Endothelial cell of umbilical vein (primary cell): ENCODE data around the gene POLE2. TPM values are rescaled to one million over a fixed set of nuclear protein-coding genes. Genes with fewer than 3 reads are reported as not detected.

Experiments
- BruUV-seq: library from RNA; stranded (reverse); fragments of 400-500 nt; replicated peaks from 2 replicates; lab custom pipeline; 2021; lab: Mats Ljungman, UMichigan
- CTCF ChIA-PET: fragments of 300-600, 350-600 bp; sonication (Branson Sonifier 250); formaldehyde crosslinking; loops from one replicate; lab custom pipeline; 2021; ENCODE audit warnings: antibody characterized with exemption, inconsistent platforms; lab: Charles Lee
- POLR2A ChIA-PET: fragments of 300-600, 350-600 bp; sonication (Branson Sonifier 250); formaldehyde crosslinking; loops from one replicate; lab custom pipeline; 2021; ENCODE audit warnings: antibody characterized with exemption, inconsistent platforms; lab: Charles Lee
- DNase-seq: peaks from one replicate; pipeline ENCODE4 v3.0.0-alpha.2; 2011; ENCODE audit warnings: low read depth, low spot score
- FAIRE-seq: peaks from 2 replicates; lab custom pipeline; 2011; peaks lifted over from hg19 to GRCh38; lab: Jason Lieb, UNC
- H2AFZ ChIP-seq: 2 replicates; pipeline ENCODE4 v1.6.0; 2012; ENCODE audit warnings: low read depth, low read length, control low read depth, inconsistent platforms
- H3K27ac ChIP-seq: 2 replicates; pipeline ENCODE4 v1.5.1; 2011; ENCODE audit warnings: low read depth, mild to moderate bottlenecking, control low read depth, low read length, moderate library complexity; ENCODE audit not compliant: insufficient read depth
- H3K27me3 ChIP-seq, 2 experiments: 2 replicates each; pipeline versions ENCODE4 v1.6.0 to v1.6.1; 2011; ENCODE audit warnings: low read length in 2 of 2, mixed read lengths in 1 of 2; ENCODE audit not compliant: control insufficient read depth in 2 of 2, insufficient read depth in 2 of 2
- H3K36me3 ChIP-seq, 2 experiments: 2 replicates in 1 of 2; 3 replicates in 1 of 2; pipeline ENCODE4 v1.5.1; 2011; ENCODE audit warnings: low read length in 2 of 2, mild to moderate bottlenecking in 1 of 2, moderate library complexity in 1 of 2; ENCODE audit not compliant: control insufficient read depth in 2 of 2, insufficient read depth in 2 of 2; ENCODE audit errors: extremely low read depth in 1 of 2
- H3K4me1 ChIP-seq: 3 replicates; pipeline ENCODE4 v1.5.1; 2011; ENCODE audit warnings: mild to moderate bottlenecking, low read length; ENCODE audit not compliant: control insufficient read depth, insufficient read depth; ENCODE audit errors: extremely low read depth
- H3K4me2 ChIP-seq: 2 replicates; pipeline ENCODE4 v1.6.1; 2011; ENCODE audit warnings: low read length, control low read depth, mixed read lengths; ENCODE audit not compliant: insufficient read depth
- H3K4me3 ChIP-seq, 3 experiments: fragments of 200-600 bp in 1 of 3; sonication (generic), shearing (Covaris generic) in 1 of 3; replicated peaks in 1 of 3; 2 replicates each; pipeline ENCODE4 v1.5.1; 2011 to 2016; ENCODE audit warnings: control low read depth in 3 of 3, low read length in 3 of 3, mild to moderate bottlenecking in 2 of 3, inconsistent platforms in 1 of 3, low read depth in 1 of 3, moderate library complexity in 1 of 3; ENCODE audit not compliant: insufficient read depth in 1 of 3
- H3K79me2 ChIP-seq: 2 replicates; pipeline ENCODE4 v1.6.0; 2012; ENCODE audit warnings: low read length, inconsistent platforms; ENCODE audit not compliant: control insufficient read depth, insufficient read depth
- H3K9ac ChIP-seq: replicated peaks from 2 replicates; pipeline ENCODE3; 2011; ENCODE audit warnings: low read length, control low read depth; ENCODE audit not compliant: insufficient read depth; ENCODE audit errors: extremely low read depth
- H3K9me1 ChIP-seq: replicated peaks from 3 replicates; pipeline ENCODE4 v1.6.0; 2011; ENCODE audit warnings: mild to moderate bottlenecking, low read length; ENCODE audit not compliant: control insufficient read depth, insufficient read depth; ENCODE audit errors: extremely low read depth
- H3K9me3 ChIP-seq: replicated peaks from 2 replicates; pipeline ENCODE4 v1.5.1; 2012; ENCODE audit warnings: low read length, inconsistent platforms; ENCODE audit not compliant: control insufficient read depth, insufficient read depth
- H4K20me1 ChIP-seq: replicated peaks from 2 replicates; pipeline ENCODE3; 2011; ENCODE audit warnings: mild to moderate bottlenecking, low read length; ENCODE audit not compliant: control insufficient read depth, insufficient read depth; ENCODE audit errors: extremely low read depth
- EZH2 ChIP-seq: IDR thresholded peaks from 2 replicates; pipeline ENCODE4 v1.6.1; 2012; ENCODE audit warnings: borderline replicate concordance, low read depth, mild to moderate bottlenecking, moderate library complexity, low read length, inconsistent platforms; ENCODE audit not compliant: severe bottlenecking
- GATA2 ChIP-seq: IDR thresholded peaks from 2 replicates; pipeline ENCODE4 v1.7.0; 2011; ENCODE audit warnings: low read depth, mild to moderate bottlenecking, moderate library complexity, mixed read lengths, low read length; ENCODE audit not compliant: insufficient read length, insufficient read depth
- POLR2AphosphoS5 ChIP-seq: IDR thresholded peaks from 2 replicates; pipeline ENCODE4 v1.6.1; 2012; ENCODE audit warnings: low read depth, mild to moderate bottlenecking, control low read depth, low read length, moderate library complexity; ENCODE audit not compliant: insufficient read depth
- dilution Hi-C: fragments of 300-500 bp; cut with MboI; formaldehyde crosslinking; loops from one replicate; pipeline ENCODE4 v1.15.0; 2019; ENCODE audit warnings: low sequenced_read_pairs; ENCODE audit not compliant: extremely low pct_ligation_motif_present
- intact Hi-C: fragments of 100-400 bp; cut with micrococcal nuclease; formaldehyde crosslinking; loops from one replicate; pipeline ENCODE4 v1.10.0; 2022
- polyA plus RNA-seq, 4 experiments: library from polyadenylated mRNA; depleted of rRNA in 3 of 4; stranded (reverse) in 3 of 4; unstranded in 1 of 4; fragments of >200 nt; gene quantifications; 2 replicates each; pipeline versions ENCODE4 v1.2.1 to v1.2.3, GENCODE V29; 2011 to 2012; ENCODE audit warnings: missing spikeins in 1 of 4
- total RNA-seq: library from RNA; stranded (reverse); gene quantifications from 2 replicates; pipeline ENCODE4 v1.2.3, GENCODE V29; 2021
- TF ChIP-seq, protein P1 (sequence below): IDR thresholded peaks from 2 replicates; pipeline ENCODE4 v1.6.1; 2011; ENCODE audit not compliant: insufficient read depth, insufficient read length

Gene POLE2
- total and polyA plus RNA-seq, 2 donors (not counting 3 experiments of a cell fraction or from before 2014, with no cell fraction given), result 12.5 to 16.4 TPM

DNA sequence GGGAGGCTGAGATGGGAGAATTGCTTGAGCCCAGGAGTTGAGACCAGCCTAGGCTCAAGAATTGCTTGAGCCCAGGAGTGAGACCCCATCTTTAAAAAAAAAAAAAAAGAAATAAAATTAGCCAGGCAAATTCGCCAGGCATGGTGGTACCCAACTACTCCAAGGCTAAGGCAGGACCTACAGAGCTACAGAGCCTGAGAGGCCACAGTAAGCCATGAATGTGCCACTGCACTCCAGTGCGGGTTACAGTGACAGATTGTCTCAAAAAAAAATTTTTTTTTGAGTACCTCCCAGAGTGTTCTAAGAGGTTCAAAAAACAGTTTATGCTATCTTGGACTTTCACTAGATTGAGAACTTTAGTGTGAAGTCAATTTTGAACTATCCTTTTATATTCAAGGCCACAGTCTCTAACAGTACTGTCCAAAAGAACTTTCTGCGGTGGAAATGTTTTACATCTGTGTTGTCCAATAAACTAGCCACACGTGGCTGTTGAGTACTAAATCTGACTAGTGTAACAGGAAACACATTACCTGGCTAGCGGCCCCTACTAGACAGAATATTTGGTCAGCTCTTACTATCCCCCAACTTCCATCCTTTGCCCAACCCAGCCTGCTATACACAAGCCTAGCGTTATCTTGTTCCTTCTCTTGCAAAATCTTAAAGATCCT, 70.0 kb downstream of the POLE2 start:
- no peaks in the 10 kb centered on the region for H4K20me1 ChIP-seq
- DNase-seq (no peak), FAIRE-seq (no peak)
- no peaks in the 10 kb centered on the region for H3K9me3 ChIP-seq
- no peak overlapping the region for H3K4me3 ChIP-seq
- H3K79me2 ChIP-seq, result peaks cover 59% of the 10 kb centered on the region
- H3K4me1 ChIP-seq, result peaks cover 18% of the 10 kb centered on the region
- no peaks in the 10 kb centered on the region for H3K27me3 ChIP-seq
- no peak for TF ChIP-seq EZH2
- TF ChIP-seq POLR2AphosphoS5, result no peak
- BruUV-seq, result no TSS peak
- no peak overlapping the region for H2AFZ ChIP-seq
- peaks cover 0 to 6% of the 10 kb centered on the region in 2 experiments for H3K36me3 ChIP-seq
- intact Hi-C loops, result no loop called here
- dilution Hi-C loops, result no loop called here
- H3K4me2 ChIP-seq, result no peak overlapping the region
- H3K9me1 ChIP-seq, result peaks cover 2% of the 10 kb centered on the region
- CTCF ChIA-PET, result no interaction called here
- POLR2A ChIA-PET, result no interaction called here
- H3K27ac ChIP-seq, result no peak overlapping the region
- H3K9ac ChIP-seq, result no peak overlapping the region

DNA sequence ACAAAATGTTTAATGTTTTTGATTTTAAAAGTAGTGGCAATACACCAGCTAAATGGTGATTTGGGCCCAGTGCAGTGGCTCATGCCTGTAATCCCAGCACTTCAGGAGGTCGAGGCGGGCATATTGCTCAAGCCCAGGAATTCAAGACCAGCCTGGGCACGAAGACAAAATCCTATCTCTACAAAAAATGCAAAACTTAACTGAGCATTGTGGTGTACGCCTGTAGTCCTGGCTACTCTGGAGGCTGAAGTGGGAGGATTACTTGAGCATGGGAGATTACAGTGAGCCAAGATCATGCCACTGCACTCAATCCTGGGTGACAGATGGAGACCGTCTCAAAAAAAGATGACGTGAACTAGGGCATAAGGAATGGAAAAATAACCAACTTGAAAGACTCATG, 72.2 kb downstream of the POLE2 start:
- no peak overlapping the region for H3K27ac ChIP-seq
- BruUV-seq, result no TSS peak
- H3K9me3 ChIP-seq, result no peaks in the 10 kb centered on the region
- no peaks in the 10 kb centered on the region for H3K27me3 ChIP-seq
- POLR2A ChIA-PET, result no interaction called here
- H3K9me1 ChIP-seq, result peaks cover 2% of the 10 kb centered on the region
- H3K36me3 ChIP-seq, result peaks cover 0 to 6% of the 10 kb centered on the region in 2 experiments
- CTCF ChIA-PET, result interaction anchor here (1.6 kb wide), 1 partner anchor 8 kb away, joined by 3 read pairs; no protein-coding TSS in a partner anchor
- H2AFZ ChIP-seq, result no peak overlapping the region
- no peak for TF ChIP-seq POLR2AphosphoS5
- TF ChIP-seq GATA2, result no peak
- TF ChIP-seq, protein P1, sequence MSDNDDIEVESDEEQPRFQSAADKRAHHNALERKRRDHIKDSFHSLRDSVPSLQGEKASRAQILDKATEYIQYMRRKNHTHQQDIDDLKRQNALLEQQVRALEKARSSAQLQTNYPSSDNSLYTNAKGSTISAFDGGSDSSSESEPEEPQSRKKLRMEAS, result no peak
- peaks cover 46% of the 10 kb centered on the region for H3K79me2 ChIP-seq
- no peak for FAIRE-seq
- H3K4me2 ChIP-seq, result no peak overlapping the region
- dilution Hi-C loops (no loop called here), intact Hi-C loops (no loop called here)
- H3K4me3 ChIP-seq, result no peak overlapping the region
- peaks cover 5% of the 10 kb centered on the region for H3K4me1 ChIP-seq
- H3K9ac ChIP-seq, result no peak overlapping the region
- no peak for DNase-seq
- H4K20me1 ChIP-seq, result no peaks in the 10 kb centered on the region
